Lung (tissue), 12 donors: ENCODE data around the gene RBP5. TPM values are rescaled to one million over a fixed set of nuclear protein-coding genes. Genes with fewer than 3 reads are reported as not detected.

Experiments
- ATAC-seq: fragments of 200-7000 bp; cut with Tn5 transposase; one replicate; pipeline ENCODE4 v1.9.1; 2020; ENCODE audit warnings: moderate number of reproducible peaks; ENCODE audit not compliant: insufficient read depth, low FRiP score
- DNase-seq, 3 donors: peaks; one replicate each; pipeline ENCODE4 v3.0.0-alpha.2; 2013 to 2017
- H3K27ac ChIP-seq, 2 donors: one replicate each; pipeline ENCODE4 v1.5.1; 2013; ENCODE audit warnings: mild to moderate bottlenecking in 2 of 2, moderate library complexity in 2 of 2, control low read depth in 1 of 2, inconsistent platforms in 1 of 2, low read depth in 1 of 2, low read length in 1 of 2
- H3K27me3 ChIP-seq, 3 donors: one replicate each; pipeline ENCODE4 v1.5.1; 2013; ENCODE audit warnings: low read length in 2 of 3; ENCODE audit not compliant: control insufficient read depth in 3 of 3, insufficient read depth in 3 of 3
- H3K36me3 ChIP-seq, 4 donors: one replicate each; pipeline ENCODE4 v1.5.1; 2013; ENCODE audit warnings: low read length in 4 of 4, mild to moderate bottlenecking in 1 of 4, moderate library complexity in 1 of 4; ENCODE audit not compliant: control insufficient read depth in 4 of 4, insufficient read depth in 4 of 4
- H3K4me1 ChIP-seq, 5 donors: one replicate each; pipeline ENCODE4 v1.5.1; 2013; ENCODE audit warnings: low read length in 5 of 5, mild to moderate bottlenecking in 2 of 5, moderate library complexity in 1 of 5; ENCODE audit not compliant: control insufficient read depth in 5 of 5, insufficient read depth in 5 of 5
- H3K4me3 ChIP-seq: one replicate; pipeline ENCODE4 v1.5.1; 2013; ENCODE audit warnings: mild to moderate bottlenecking, control low read depth, moderate library complexity
- H3K9ac ChIP-seq, 2 donors: one replicate each; pipeline ENCODE4 v1.5.1; 2013; ENCODE audit warnings: low read length in 2 of 2, control low read depth in 1 of 2; ENCODE audit not compliant: insufficient read depth in 1 of 2
- H3K9me3 ChIP-seq, 4 donors: one replicate each; pipeline ENCODE4 v1.5.1; 2013; ENCODE audit warnings: low read length in 3 of 4, mild to moderate bottlenecking in 1 of 4, moderate library complexity in 1 of 4; ENCODE audit not compliant: control insufficient read depth in 4 of 4, insufficient read depth in 3 of 4
- CTCF ChIP-seq: IDR thresholded peaks from 2 replicates; pipeline ENCODE4 v1.5.1; 2012; ENCODE audit warnings: mild to moderate bottlenecking; ENCODE audit errors: control extremely low read depth, extremely low read depth
- WGBS, 2 donors: extraction: QIAGEN DNeasy Blood & Tissue Kit; methylation state at CpG; one replicate each; pipeline ENCODE4 v1.1.7; 2013; 5-methylcytosine and 5-hydroxymethylcytosine counted together
- polyA plus RNA-seq, 2 donors: library from polyadenylated mRNA; stranded (reverse); fragments of 200-250 nt; gene quantifications; one replicate each; pipeline ENCODE4 v1.2.1, GENCODE V29; 2013
- total RNA-seq, 2 donors: library from RNA; depleted of rRNA in 1 of 2; stranded (reverse); fragments of >200 nt in 1 of 2; gene quantifications; one replicate each; pipeline ENCODE4 v1.2.1, GENCODE V29; 2014 to 2021
- donor health status: control.
- donor health status: control.
- donor health status: Bipolar disorder and iron deficiency.
- donor health status: healthy.
- donor health status: DM: yes; HTN: yes; CAD: no.

RBP5 gene
- total and polyA plus RNA-seq, 4 donors, result 1.9 to 3.3 (median 2.4) TPM

GRCh38 chr12:7152818-7153217, 24.1 kb upstream of the RBP5 start:
- Histone ChIP-seq H3K4me3 (no peak overlapping the region), H3K27me3 (no peaks in the 10 kb centered on the region), H3K27ac (no peak overlapping the region), H3K36me3 (peaks cover 0 to 19% (median 18%) of the 10 kb centered on the region in 4 donors), H3K9ac (no peak overlapping the region), H3K4me1 (peaks cover 0 to 23% (median 7%) of the 10 kb centered on the region in 5 donors), H3K9me3 (no peaks in the 10 kb centered on the region)
- no peak for TF ChIP-seq CTCF
- DNase-seq (no peak), ATAC-seq (no peak)
- WGBS, 2 donors, result 93 to 94% methylated on average over 4 of the region's 4 CpGs

- no peak for TF ChIP-seq CTCF
- Histone ChIP-seq H3K9me3 (no peaks in the 10 kb centered on the region), H3K27ac (no peak overlapping the region), H3K27me3 (no peaks in the 10 kb centered on the region), H3K9ac (no peak overlapping the region), H3K36me3 (peaks cover 0 to 22% (median 14%) of the 10 kb centered on the region in 4 donors), H3K4me3 (no peak overlapping the region), H3K4me1 (peaks cover 0 to 17% (median 7%) of the 10 kb centered on the region in 5 donors)
- no peak for ATAC-seq
- DNase-seq, result no peak
- 66 to 72% methylated on average over 6 of the region's 6 CpGs for WGBS, 2 donors
These were observed 22.8 kb upstream of the RBP5 start for GRCh38 chr12:7151532-7151931.

- no peak for DNase-seq
- no peak overlapping the region for H3K9ac ChIP-seq
- no peak for ATAC-seq
- no peaks in the 10 kb centered on the region for H3K27me3 ChIP-seq
- TF ChIP-seq CTCF, result no peak
- H3K9me3 ChIP-seq, result no peaks in the 10 kb centered on the region
- peaks cover 0 to 11% (median 7%) of the 10 kb centered on the region in 5 donors for H3K4me1 ChIP-seq
- peaks cover 0 to 22% (median 14%) of the 10 kb centered on the region in 4 donors for H3K36me3 ChIP-seq
- H3K4me3 ChIP-seq, result no peak overlapping the region
- 92% methylated on average over 6 of the region's 6 CpGs for WGBS, 2 donors
- peak overlapping the region in 1 of 2 donors; percentile 58 for H3K27ac ChIP-seq
These were observed 22.2 kb upstream of the RBP5 start for GRCh38 chr12:7150841-7151240.

GRCh38 chr12:7150356-7150755, 21.7 kb upstream of the RBP5 start:
- Histone ChIP-seq H3K9me3 (no peaks in the 10 kb centered on the region), H3K9ac (no peak overlapping the region), H3K27ac (peak overlapping the region in 1 of 2 donors; percentile 58), H3K4me1 (peaks cover 0 to 10% (median 3%) of the 10 kb centered on the region in 5 donors), H3K36me3 (peaks cover 0 to 22% (median 14%) of the 10 kb centered on the region in 4 donors), H3K4me3 (no peak overlapping the region), H3K27me3 (no peaks in the 10 kb centered on the region)
- WGBS, 2 donors, result 79 to 86% methylated on average over 12 of the region's 12 CpGs
- no peak for TF ChIP-seq CTCF
- no peak for ATAC-seq
- no peak for DNase-seq
